ENCODE results near the gene PTCD1. TPM values are rescaled to one million over a fixed set of nuclear protein-coding genes. Genes with fewer than 3 reads are reported as not detected.

The PTCD1 gene
- total RNA-seq, 1 donor: 7.6 TPM

GRCh38 chr7:99429756-99430155 lies 8.8 kb downstream of the PTCD1 start:
- peaks cover 26% of the 10 kb centered on the region for H3K36me3 ChIP-seq (ENCODE audit: insufficient read depth, low read length)
- H3K9me3 ChIP-seq (ENCODE audit: low read depth, low read length): no peaks in the 10 kb centered on the region
- no peaks in the 10 kb centered on the region for H4K20me1 ChIP-seq (ENCODE audit: insufficient read depth, low read length)
- H3K27ac ChIP-seq (ENCODE audit: low read depth, low read length): no peak overlapping the region
- no peaks in the 10 kb centered on the region for H3K79me2 ChIP-seq (ENCODE audit: insufficient read depth, low read length)
- TF ChIP-seq CTCF (IDR thresholded peaks at IDR 0.05; ENCODE audit: extremely low read depth, low read depth, low read length): no peak
- H3K27me3 ChIP-seq (ENCODE audit: insufficient read depth, low read length): no peaks in the 10 kb centered on the region
- no peak overlapping the region for H2AFZ ChIP-seq (ENCODE audit: low read length)
- no peaks in the 10 kb centered on the region for H3K4me1 ChIP-seq (ENCODE audit: insufficient read depth, low read length)
- H3K4me3 ChIP-seq (ENCODE audit: insufficient read depth, low read length): no peak overlapping the region
- H3K4me2 ChIP-seq (ENCODE audit: insufficient read depth, low read length): no peak overlapping the region
- DNase-seq (ENCODE audit: insufficient read length, low spot score, missing footprints): peak; percentile 70

- peaks cover 23% of the 10 kb centered on the region for H3K36me3 ChIP-seq (ENCODE audit: insufficient read depth, low read length)
- no peak for TF ChIP-seq CTCF (IDR thresholded peaks at IDR 0.05; ENCODE audit: extremely low read depth, low read depth, low read length)
Measured at GRCh38 chr7:99428972-99429566, 9.5 kb downstream of the PTCD1 start.

GRCh38 chr7:99424932-99425730 lies 13.5 kb downstream of the PTCD1 start:
- H3K9me3 ChIP-seq (ENCODE audit: low read depth, low read length): no peaks in the 10 kb centered on the region
- H3K36me3 ChIP-seq (ENCODE audit: insufficient read depth, low read length): peaks cover 25% of the 10 kb centered on the region

More at GRCh38 chr7:99428972-99429566, 9.5 kb downstream of the PTCD1 start:
- Histone ChIP-seq H3K27ac (ENCODE audit: low read depth, low read length) (no peak overlapping the region), H3K4me2 (ENCODE audit: insufficient read depth, low read length) (no peak overlapping the region), H3K4me3 (ENCODE audit: insufficient read depth, low read length) (no peak overlapping the region), H3K79me2 (ENCODE audit: insufficient read depth, low read length) (no peaks in the 10 kb centered on the region), H3K27me3 (ENCODE audit: insufficient read depth, low read length) (no peaks in the 10 kb centered on the region), H4K20me1 (ENCODE audit: insufficient read depth, low read length) (no peaks in the 10 kb centered on the region), H3K9me3 (ENCODE audit: low read depth, low read length) (no peaks in the 10 kb centered on the region), H3K4me1 (ENCODE audit: insufficient read depth, low read length) (no peaks in the 10 kb centered on the region), H2AFZ (ENCODE audit: low read length) (no peak overlapping the region)
- DNase-seq (ENCODE audit: insufficient read length, low spot score, missing footprints): peak; percentile 52

More at GRCh38 chr7:99424932-99425730, 13.5 kb downstream of the PTCD1 start:
- H3K4me1 ChIP-seq (ENCODE audit: insufficient read depth, low read length): no peaks in the 10 kb centered on the region
- no peak overlapping the region for H3K4me3 ChIP-seq (ENCODE audit: insufficient read depth, low read length)
- no peaks in the 10 kb centered on the region for H4K20me1 ChIP-seq (ENCODE audit: insufficient read depth, low read length)
- no peak overlapping the region for H3K27ac ChIP-seq (ENCODE audit: low read depth, low read length)
- TF ChIP-seq CTCF (IDR thresholded peaks at IDR 0.05; ENCODE audit: extremely low read depth, low read depth, low read length): no peak
- DNase-seq (ENCODE audit: insufficient read length, low spot score, missing footprints): peak; percentile 73
- no peaks in the 10 kb centered on the region for H3K27me3 ChIP-seq (ENCODE audit: insufficient read depth, low read length)
- no peak overlapping the region for H2AFZ ChIP-seq (ENCODE audit: low read length)
- peaks cover 3% of the 10 kb centered on the region for H3K79me2 ChIP-seq (ENCODE audit: insufficient read depth, low read length)
- no peak overlapping the region for H3K4me2 ChIP-seq (ENCODE audit: insufficient read depth, low read length)
